SK-N-SH (cell line): ENCODE measurements around the gene WDR44. TPM values are rescaled to one million over a fixed set of nuclear protein-coding genes. Genes with fewer than 3 reads are reported as not detected.

Source experiments
- CTCF ChIA-PET: fragments of 300-600, 350-600 bp; formaldehyde crosslinking; extraction: SDS; loops from one replicate; lab custom pipeline; 2021; lab: Yijun Ruan, JAX
- POLR2A ChIA-PET: fragments of 350-600 bp; sonication (Branson Sonifier 250); formaldehyde crosslinking; extraction: SDS; loops from one replicate; lab custom pipeline; 2020; ENCODE audit warnings: antibody characterized with exemption, inconsistent platforms; lab: Yijun Ruan, JAX
- DNase-seq: peaks from one replicate; pipeline ENCODE4 v3.0.0; 2012
- H2AFZ ChIP-seq: fragments of 200-600 bp; sonication (generic); 2 replicates; pipeline ENCODE4 v1.8.1; 2016; ENCODE audit warnings: antibody characterized with exemption, mild to moderate bottlenecking, low read depth
- H3F3A ChIP-seq: fragments of 200-600 bp; sonication (generic); replicated peaks from 2 replicates; pipeline ENCODE3; 2016; ENCODE audit warnings: antibody characterized with exemption, mild to moderate bottlenecking; ENCODE audit not compliant: insufficient read depth
- H3K27ac ChIP-seq, 2 experiments: fragments of 200-500 bp in 1 of 2; fragments of 200-600 bp in 1 of 2; sonication (Bioruptor generic) in 1 of 2; sonication (generic), shearing (Covaris generic) in 1 of 2; 2 replicates each; pipeline versions ENCODE4 v1.5.1 to v1.6.1; 2014 to 2016; ENCODE audit warnings: low read depth in 2 of 2, inconsistent platforms in 1 of 2, low read length in 1 of 2, mild to moderate bottlenecking in 1 of 2, mixed read lengths in 1 of 2
- H3K27me3 ChIP-seq: fragments of 200-600 bp; sonication (generic), shearing (Covaris generic); 2 replicates; pipeline ENCODE4 v1.6.1; 2016; ENCODE audit warnings: mixed run types; ENCODE audit not compliant: insufficient read depth
- H3K36me3 ChIP-seq, 2 experiments: fragments of 200-500 bp in 1 of 2; fragments of 200-600 bp in 1 of 2; sonication (Bioruptor generic) in 1 of 2; sonication (generic) in 1 of 2; replicated peaks in 1 of 2; 2 replicates each; pipeline versions ENCODE3 to v1.5.1; 2014 to 2016; ENCODE audit warnings: low read length in 1 of 2, mild to moderate bottlenecking in 1 of 2; ENCODE audit not compliant: insufficient read depth in 2 of 2, control insufficient read depth in 1 of 2
- H3K4me1 ChIP-seq, 2 experiments: fragments of 200-500 bp in 1 of 2; fragments of 200-600 bp in 1 of 2; sonication (Bioruptor generic) in 1 of 2; sonication (generic), shearing (Covaris generic) in 1 of 2; 2 replicates each; pipeline versions ENCODE4 v1.5.1 to v1.6.1; 2014 to 2016; ENCODE audit warnings: low read depth in 1 of 2, low read length in 1 of 2, mixed run types in 1 of 2; ENCODE audit not compliant: insufficient read depth in 2 of 2, control insufficient read depth in 1 of 2
- H3K4me2 ChIP-seq: fragments of 200-600 bp; sonication (generic), shearing (Covaris generic); 2 replicates; pipeline ENCODE4 v1.6.1; 2017; ENCODE audit warnings: mixed run types
- H3K4me3 ChIP-seq, 2 experiments: fragments of 200-500 bp in 1 of 2; fragments of 200-600 bp in 1 of 2; sonication (Bioruptor generic) in 1 of 2; sonication (generic), shearing (Covaris generic) in 1 of 2; 2 replicates each; pipeline versions ENCODE4 v1.5.1 to v1.8.1; 2014 to 2016; ENCODE audit warnings: low read depth in 2 of 2, inconsistent platforms in 1 of 2, low read length in 1 of 2, mild to moderate bottlenecking in 1 of 2, mixed read lengths in 1 of 2, moderate library complexity in 1 of 2
- H3K79me2 ChIP-seq: fragments of 200-600 bp; sonication (generic); 2 replicates; pipeline ENCODE4 v1.8.1; 2017; ENCODE audit warnings: mild to moderate bottlenecking; ENCODE audit not compliant: insufficient read depth
- H3K9ac ChIP-seq: fragments of 200-600 bp; sonication (generic); 2 replicates; pipeline ENCODE4 v1.6.1; 2017; ENCODE audit warnings: mixed run types
- H3K9me2 ChIP-seq: fragments of 200-600 bp; sonication (generic); 2 replicates; pipeline ENCODE4 v1.6.1; 2017; ENCODE audit warnings: mixed run types
- H3K9me3 ChIP-seq: fragments of 200-600 bp; sonication (generic); 2 replicates; pipeline ENCODE4 v1.6.1; 2017; ENCODE audit warnings: mixed run types, mild to moderate bottlenecking, moderate library complexity
- H4K20me1 ChIP-seq: fragments of 200-600 bp; sonication (generic); 2 replicates; pipeline ENCODE4 v1.6.1; 2017; ENCODE audit warnings: mild to moderate bottlenecking, mixed run types; ENCODE audit not compliant: insufficient read depth
- EP300 ChIP-seq, 2 experiments: IDR thresholded peaks; 2 replicates each; pipeline versions ENCODE4 v1.4.0 to v1.6.1; 2012; ENCODE audit warnings: borderline replicate concordance in 1 of 2, low read depth in 1 of 2, low read length in 1 of 2
- EZH2phosphoT487 ChIP-seq: fragments of 200-600 bp; sonication (generic); IDR thresholded peaks from 2 replicates; pipeline ENCODE4 v1.6.1; 2017; ENCODE audit warnings: low read depth, mixed run types, mild to moderate bottlenecking, antibody characterized with exemption, moderate library complexity, borderline replicate concordance
- FOXJ3 ChIP-seq: sonication (generic); formaldehyde crosslinking; IDR thresholded peaks from 2 replicates; pipeline ENCODE4 v1.5.1; 2020; ENCODE audit warnings: mild to moderate bottlenecking, missing genetic modification reagents
- GATA2 ChIP-seq: sonication (generic); formaldehyde crosslinking; IDR thresholded peaks from 2 replicates; pipeline ENCODE4 v1.5.0; 2020; ENCODE audit warnings: mild to moderate bottlenecking, missing genetic modification reagents
- JUND ChIP-seq: IDR thresholded peaks from 2 replicates; pipeline ENCODE4 v1.4.0; 2012
- MEF2A ChIP-seq: IDR thresholded peaks from 2 replicates; pipeline ENCODE4 v1.4.0; 2012; ENCODE audit warnings: low read depth, borderline replicate concordance
- NFIC ChIP-seq: IDR thresholded peaks from 2 replicates; pipeline ENCODE4 v1.4.0; 2012; ENCODE audit warnings: borderline replicate concordance
- NRF1 ChIP-seq: IDR thresholded peaks from 2 replicates; pipeline ENCODE4 v1.6.1; 2012; ENCODE audit warnings: low read depth, mild to moderate bottlenecking, low read length
- RCOR1 ChIP-seq: fragments of 150-350 bp; IDR thresholded peaks from 2 replicates; pipeline ENCODE4 v1.6.1; 2017; ENCODE audit warnings: antibody characterized with exemption, low read length
- SIN3A ChIP-seq: IDR thresholded peaks from 2 replicates; pipeline ENCODE4 v1.6.1; 2012; ENCODE audit warnings: low read depth, mild to moderate bottlenecking, low read length, moderate library complexity, borderline replicate concordance
- SMC3 ChIP-seq: IDR thresholded peaks from 2 replicates; pipeline ENCODE4 v1.6.1; 2012; ENCODE audit warnings: low read depth, low read length, improper control_type of control experiment
- YY1 ChIP-seq: IDR thresholded peaks from 2 replicates; pipeline ENCODE4 v1.4.0; 2012; ENCODE audit warnings: low read depth, mild to moderate bottlenecking
- WGBS: methylation state at CpG from one replicate; pipeline ENCODE4 v1.1.6; 2017; ENCODE audit warnings: low lambda C conversion rate; 5-methylcytosine and 5-hydroxymethylcytosine counted together
- polyA plus RNA-seq, 3 experiments: library from polyadenylated mRNA; depleted of rRNA; stranded (reverse); fragments of >200 nt; gene quantifications; 2 replicates each; pipeline ENCODE4 v1.2.3, GENCODE V29; 2012
- TF ChIP-seq, protein P1 (sequence below): IDR thresholded peaks from 2 replicates; pipeline ENCODE4 v1.6.1; 2012; ENCODE audit warnings: mild to moderate bottlenecking, low read depth, low read length, moderate library complexity
- TF ChIP-seq, protein P2 (sequence below): IDR thresholded peaks from 2 replicates; pipeline ENCODE4; 2012
- TF ChIP-seq, protein P3 (sequence below): IDR thresholded peaks from 2 replicates; pipeline ENCODE4 v1.4.0; 2012; ENCODE audit warnings: low read depth, borderline replicate concordance

The WDR44 gene
- polyA plus RNA-seq, 1 of the 3 experiments (the other 2 are of a cell fraction), result 5.3 TPM

DNA sequence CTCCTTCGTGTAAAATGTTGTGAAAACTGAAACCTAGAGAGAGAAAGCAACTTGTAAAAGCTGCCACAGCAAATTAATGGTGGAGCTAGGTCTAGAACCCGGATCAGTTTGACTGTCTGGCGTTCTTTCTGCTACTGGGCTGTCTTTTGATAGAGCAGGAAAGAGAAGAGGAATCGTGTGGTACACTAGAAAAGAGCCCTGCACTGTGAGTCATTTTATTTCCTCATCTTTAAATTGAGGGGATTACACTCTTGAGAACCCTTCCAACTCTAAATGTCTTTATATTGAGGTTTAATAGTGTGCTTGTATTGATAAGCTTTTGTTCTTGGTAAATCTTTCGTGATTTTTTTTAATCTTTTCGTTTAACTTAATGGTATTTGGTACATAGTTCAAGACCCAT, 4.3 kb downstream of the WDR44 start:
- Histone ChIP-seq H3F3A (peaks cover 10% of the 10 kb centered on the region), H3K4me1 (peaks cover 0 to 3% of the 10 kb centered on the region in 2 experiments; a peak in 2 of 4 replicates), H3K36me3 (no peaks in the 10 kb centered on the region), H4K20me1 (peaks cover 69% of the 10 kb centered on the region), H2AFZ (no peak overlapping the region), H3K9me2 (no peaks in the 10 kb centered on the region), H3K27ac (peak overlapping the region in 1 of 2 experiments; percentile 28; a peak in 1 of 4 replicates), H3K79me2 (peaks cover 85% of the 10 kb centered on the region), H3K4me2 (no peak overlapping the region), H3K9me3 (no peaks in the 10 kb centered on the region), H3K9ac (no peak overlapping the region), H3K27me3 (no peaks in the 10 kb centered on the region), H3K4me3 (no peak overlapping the region)
- ChIA-PET CTCF (no interaction called here), POLR2A (no interaction called here)
- 38% methylated on average over 6 of the region's 6 CpGs for WGBS
- no peak for DNase-seq
- TF ChIP-seq, protein P1, sequence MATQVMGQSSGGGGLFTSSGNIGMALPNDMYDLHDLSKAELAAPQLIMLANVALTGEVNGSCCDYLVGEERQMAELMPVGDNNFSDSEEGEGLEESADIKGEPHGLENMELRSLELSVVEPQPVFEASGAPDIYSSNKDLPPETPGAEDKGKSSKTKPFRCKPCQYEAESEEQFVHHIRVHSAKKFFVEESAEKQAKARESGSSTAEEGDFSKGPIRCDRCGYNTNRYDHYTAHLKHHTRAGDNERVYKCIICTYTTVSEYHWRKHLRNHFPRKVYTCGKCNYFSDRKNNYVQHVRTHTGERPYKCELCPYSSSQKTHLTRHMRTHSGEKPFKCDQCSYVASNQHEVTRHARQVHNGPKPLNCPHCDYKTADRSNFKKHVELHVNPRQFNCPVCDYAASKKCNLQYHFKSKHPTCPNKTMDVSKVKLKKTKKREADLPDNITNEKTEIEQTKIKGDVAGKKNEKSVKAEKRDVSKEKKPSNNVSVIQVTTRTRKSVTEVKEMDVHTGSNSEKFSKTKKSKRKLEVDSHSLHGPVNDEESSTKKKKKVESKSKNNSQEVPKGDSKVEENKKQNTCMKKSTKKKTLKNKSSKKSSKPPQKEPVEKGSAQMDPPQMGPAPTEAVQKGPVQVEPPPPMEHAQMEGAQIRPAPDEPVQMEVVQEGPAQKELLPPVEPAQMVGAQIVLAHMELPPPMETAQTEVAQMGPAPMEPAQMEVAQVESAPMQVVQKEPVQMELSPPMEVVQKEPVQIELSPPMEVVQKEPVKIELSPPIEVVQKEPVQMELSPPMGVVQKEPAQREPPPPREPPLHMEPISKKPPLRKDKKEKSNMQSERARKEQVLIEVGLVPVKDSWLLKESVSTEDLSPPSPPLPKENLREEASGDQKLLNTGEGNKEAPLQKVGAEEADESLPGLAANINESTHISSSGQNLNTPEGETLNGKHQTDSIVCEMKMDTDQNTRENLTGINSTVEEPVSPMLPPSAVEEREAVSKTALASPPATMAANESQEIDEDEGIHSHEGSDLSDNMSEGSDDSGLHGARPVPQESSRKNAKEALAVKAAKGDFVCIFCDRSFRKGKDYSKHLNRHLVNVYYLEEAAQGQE, result no peak
- TF ChIP-seq FOXJ3 (CRISPR knock-in tag), result no peak
- no peak for TF ChIP-seq EP300 (IDR thresholded peaks at IDR 0.05; ENCODE audit: borderline replicate concordance in 1 of 2, low read depth in 1 of 2, low read length in 1 of 2)
- TF ChIP-seq GATA2 (CRISPR knock-in tag), result no peak
- TF ChIP-seq RCOR1, result no peak
- TF ChIP-seq EZH2phosphoT487, result no peak
- TF ChIP-seq, protein P2, sequence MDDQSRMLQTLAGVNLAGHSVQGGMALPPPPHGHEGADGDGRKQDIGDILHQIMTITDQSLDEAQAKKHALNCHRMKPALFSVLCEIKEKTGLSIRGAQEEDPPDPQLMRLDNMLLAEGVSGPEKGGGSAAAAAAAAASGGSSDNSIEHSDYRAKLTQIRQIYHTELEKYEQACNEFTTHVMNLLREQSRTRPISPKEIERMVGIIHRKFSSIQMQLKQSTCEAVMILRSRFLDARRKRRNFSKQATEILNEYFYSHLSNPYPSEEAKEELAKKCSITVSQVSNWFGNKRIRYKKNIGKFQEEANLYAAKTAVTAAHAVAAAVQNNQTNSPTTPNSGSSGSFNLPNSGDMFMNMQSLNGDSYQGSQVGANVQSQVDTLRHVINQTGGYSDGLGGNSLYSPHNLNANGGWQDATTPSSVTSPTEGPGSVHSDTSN, result no peak
- TF ChIP-seq YY1, result no peak
- TF ChIP-seq SMC3, result no peak
- TF ChIP-seq, protein P3, sequence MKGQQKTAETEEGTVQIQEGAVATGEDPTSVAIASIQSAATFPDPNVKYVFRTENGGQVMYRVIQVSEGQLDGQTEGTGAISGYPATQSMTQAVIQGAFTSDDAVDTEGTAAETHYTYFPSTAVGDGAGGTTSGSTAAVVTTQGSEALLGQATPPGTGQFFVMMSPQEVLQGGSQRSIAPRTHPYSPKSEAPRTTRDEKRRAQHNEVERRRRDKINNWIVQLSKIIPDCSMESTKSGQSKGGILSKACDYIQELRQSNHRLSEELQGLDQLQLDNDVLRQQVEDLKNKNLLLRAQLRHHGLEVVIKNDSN, result no peak
- no peak for TF ChIP-seq MEF2A
- TF ChIP-seq NRF1, result no peak
- no peak for TF ChIP-seq JUND
- TF ChIP-seq SIN3A, result no peak
- TF ChIP-seq NFIC, result no peak
